ENCODE results near the gene FAXC.

Gene FAXC

DNA sequence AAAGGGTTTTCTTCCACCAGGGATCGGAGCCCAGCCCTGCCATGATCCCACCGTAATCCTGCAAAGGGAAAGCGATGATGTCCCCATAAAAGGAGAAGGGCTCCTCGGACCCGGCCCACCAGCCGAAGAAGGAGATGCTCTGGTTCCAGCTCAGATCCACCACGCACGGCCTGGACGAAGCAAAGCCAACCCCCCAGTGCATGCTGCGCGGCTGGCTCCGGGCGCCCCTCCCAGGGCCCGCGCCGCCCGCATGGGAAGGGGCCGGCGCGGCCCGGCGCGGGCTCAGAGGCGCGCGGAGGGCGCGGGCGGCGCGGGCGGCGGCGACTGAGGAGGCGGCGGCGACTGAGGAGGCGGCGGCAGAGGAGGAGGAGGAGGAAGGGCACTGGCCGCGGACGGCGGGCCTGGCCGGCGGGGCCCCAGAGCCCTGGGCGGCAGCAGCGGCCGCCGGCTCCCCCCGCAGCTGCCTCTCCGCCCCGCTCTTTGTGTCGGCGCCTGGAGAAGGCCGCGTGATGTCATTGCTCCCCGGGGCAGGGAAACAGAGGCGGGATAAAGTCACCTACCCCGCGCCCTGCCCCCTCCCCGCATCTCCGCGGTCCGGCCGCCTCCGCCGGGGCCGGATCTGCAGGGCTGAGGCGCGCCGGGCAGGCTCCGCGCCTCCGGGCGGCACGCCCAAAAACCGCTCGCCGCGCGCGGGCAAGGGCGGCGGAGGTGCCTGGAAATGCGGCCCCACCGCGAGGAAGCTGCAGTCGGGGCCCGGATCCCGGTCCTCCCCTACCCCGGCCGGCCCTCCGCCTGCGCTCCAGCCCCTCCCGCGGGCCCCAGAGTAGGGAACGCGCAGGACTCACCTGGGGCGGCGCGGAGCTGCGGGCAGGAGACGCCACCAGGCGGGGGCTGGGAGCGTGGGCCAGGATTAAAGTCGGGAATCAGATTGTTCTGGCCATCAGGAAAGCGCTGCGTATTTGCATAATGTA lies at the start of gene FAXC:
Gene FAXC (minus strand): TSS at position 504 of the 971 bp plus-strand sequence. CDS start 302 bp downstream, at position 202.
- no peak for DNase-seq (ENCODE audit: low read depth, low spot score)
- H3K27ac ChIP-seq: no peak within 1 kb of the TSS

DNA sequence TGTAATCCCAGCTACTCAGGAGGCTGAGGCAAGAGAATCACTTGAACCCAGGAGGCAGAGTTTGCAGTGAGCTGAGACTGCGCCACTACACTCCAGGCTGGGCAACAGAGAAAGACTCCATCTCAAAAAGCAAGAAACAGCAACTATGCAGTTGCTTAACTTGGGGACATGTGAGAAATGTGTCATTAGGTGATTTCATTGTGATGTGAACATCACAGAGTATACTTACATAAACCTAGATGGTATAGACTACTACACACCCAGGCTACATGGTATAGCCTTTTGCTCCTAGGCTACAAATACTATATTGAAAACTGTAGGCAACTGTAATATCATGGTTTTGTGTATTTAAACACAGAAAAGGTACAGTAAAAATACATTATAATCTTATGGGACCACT lies 47.8 kb upstream of the FAXC start:
- no peak for DNase-seq (ENCODE audit: low read depth, low spot score)
- no peak overlapping the region for H3K27ac ChIP-seq

DNA sequence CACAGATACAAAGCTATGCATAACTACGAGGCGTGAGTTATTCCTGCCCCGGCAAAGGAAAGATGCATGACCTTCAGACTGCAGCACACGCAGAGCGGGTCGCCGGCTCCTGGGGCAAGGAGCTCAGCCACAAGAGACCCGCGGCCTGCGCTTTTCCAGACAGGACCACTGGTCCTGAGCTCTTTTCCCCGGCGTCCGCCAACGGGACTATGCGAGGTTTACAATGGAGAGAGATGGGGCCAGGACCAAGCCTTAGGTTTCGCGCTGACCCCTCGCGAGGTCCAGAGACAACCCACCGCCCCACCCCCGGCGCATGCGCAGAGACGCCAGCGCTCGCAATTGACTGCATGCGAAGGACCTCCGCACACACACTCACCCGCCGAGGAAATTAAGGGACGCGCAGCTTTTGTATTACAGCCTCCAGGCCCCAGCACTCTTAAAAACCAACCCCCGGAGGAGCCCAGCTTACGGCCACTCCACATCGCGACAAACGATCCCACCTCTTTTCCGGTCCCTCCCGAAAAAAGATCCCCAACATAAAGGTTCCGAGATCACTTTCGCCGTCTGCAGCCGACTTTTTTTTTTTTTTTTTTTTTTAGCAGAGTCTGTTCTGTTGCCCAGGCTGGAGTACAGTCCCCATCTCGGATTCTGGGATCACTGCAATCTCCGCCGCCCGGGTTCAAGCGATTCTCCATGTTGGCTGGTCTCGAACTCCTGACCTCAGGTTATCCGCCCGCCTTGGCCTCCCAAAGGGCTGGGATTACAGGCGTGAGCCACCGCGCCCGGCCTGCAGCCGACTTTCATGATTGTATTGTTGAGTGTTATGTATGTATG lies 44.4 kb upstream of the FAXC start, which contains the start of gene COQ3:
Gene COQ3 (minus strand): TSS at position 498 of the 834 bp plus-strand sequence. CDS start 16 bp downstream, at position 482.
- peak within 1 kb of the TSS; percentile 72 for H3K27ac ChIP-seq
- no peak for DNase-seq (ENCODE audit: low read depth, low spot score)

- H3K27ac ChIP-seq: peak overlapping the region; percentile 72
- DNase-seq (ENCODE audit: low read depth, low spot score): no peak
These were observed 43.9 kb upstream of the FAXC start for GRCh38 chr6:99393366-99393697.

DNA sequence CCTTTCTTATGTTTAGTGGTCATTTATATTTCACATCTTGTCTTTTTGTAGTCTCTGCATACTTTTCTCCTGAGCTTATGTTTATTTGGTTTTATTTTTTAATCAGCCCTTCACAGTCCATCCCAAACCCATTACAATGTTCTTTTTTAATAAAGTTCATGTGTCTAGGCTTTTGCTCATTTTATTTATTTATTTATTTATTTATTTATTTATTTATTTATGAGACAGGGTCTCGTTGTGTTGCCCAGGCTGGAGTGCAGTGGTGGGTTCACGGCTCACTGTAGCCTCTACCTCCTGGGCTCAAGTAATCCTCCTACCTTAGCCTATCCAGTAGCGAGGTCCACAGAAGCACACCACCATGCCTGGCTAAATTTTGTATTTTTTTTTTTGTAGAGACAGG lies 41.4 kb upstream of the FAXC start:
- no peak for DNase-seq (ENCODE audit: low read depth, low spot score)
- no peak overlapping the region for H3K27ac ChIP-seq

GRCh38 chr6:99384507-99384906 lies 35.0 kb upstream of the FAXC start:
- H3K27ac ChIP-seq: no peak overlapping the region
- no peak for DNase-seq (ENCODE audit: low read depth, low spot score)

DNA sequence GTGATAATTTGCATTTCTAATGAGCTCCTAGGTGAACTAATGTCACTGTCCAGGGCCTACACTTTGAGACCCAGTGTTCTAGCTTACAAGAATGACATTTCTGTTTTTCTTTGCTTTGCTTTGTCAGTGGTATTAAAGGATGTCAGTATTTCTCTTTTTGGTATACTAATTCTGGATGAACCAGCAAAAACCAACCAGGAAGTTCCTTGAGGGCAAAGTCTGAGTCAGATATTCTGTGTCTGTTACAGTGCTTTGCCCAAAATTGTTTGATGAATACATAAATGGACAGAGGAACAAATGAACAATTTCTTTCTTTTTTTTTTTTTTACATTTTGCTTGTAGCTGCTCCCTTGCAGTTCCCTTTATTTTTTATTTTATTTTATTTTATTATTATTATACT lies 29.2 kb upstream of the FAXC start:
- no peak for DNase-seq (ENCODE audit: low read depth, low spot score)
- H3K27ac ChIP-seq: no peak overlapping the region

DNA sequence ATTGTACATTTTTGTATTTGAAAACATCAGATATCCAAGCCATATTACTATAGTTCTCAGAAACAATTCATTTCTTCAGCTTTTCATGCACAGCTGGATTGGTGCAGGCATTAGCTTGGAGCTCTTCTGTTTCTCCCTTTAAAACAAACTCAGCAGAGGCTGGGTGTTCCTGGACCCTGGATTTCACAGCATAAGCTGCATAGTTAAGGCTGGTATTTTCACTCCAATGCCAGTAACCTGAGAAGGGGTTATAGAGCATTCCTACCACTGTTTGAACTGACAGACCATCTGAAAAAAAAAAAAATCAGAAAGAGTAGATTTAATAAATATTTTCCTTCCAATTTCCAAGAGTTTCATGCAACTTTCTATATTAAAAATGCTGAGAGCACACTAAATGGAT lies 20.1 kb upstream of the FAXC start:
- no peak for DNase-seq (ENCODE audit: low read depth, low spot score)
- H3K27ac ChIP-seq: no peak overlapping the region

GRCh38 chr6:99366852-99367251 lies 17.4 kb upstream of the FAXC start:
- no peak for DNase-seq (ENCODE audit: low read depth, low spot score)
- H3K27ac ChIP-seq: no peak overlapping the region

- DNase-seq (ENCODE audit: low read depth, low spot score): no peak
These were observed 14.6 kb upstream of the FAXC start for GRCh38 chr6:99364026-99364425.

GRCh38 chr6:99362678-99363268 lies 13.3 kb upstream of the FAXC start:
- DNase-seq (ENCODE audit: low read depth, low spot score): no peak
- no peak overlapping the region for H3K27ac ChIP-seq

More at GRCh38 chr6:99364026-99364425, 14.6 kb upstream of the FAXC start:
- H3K27ac ChIP-seq: no peak overlapping the region

- no peak for DNase-seq (ENCODE audit: low read depth, low spot score)
- H3K27ac ChIP-seq: no peak overlapping the region
These were observed 10.3 kb upstream of the FAXC start for GRCh38 chr6:99359800-99360199.

DNA sequence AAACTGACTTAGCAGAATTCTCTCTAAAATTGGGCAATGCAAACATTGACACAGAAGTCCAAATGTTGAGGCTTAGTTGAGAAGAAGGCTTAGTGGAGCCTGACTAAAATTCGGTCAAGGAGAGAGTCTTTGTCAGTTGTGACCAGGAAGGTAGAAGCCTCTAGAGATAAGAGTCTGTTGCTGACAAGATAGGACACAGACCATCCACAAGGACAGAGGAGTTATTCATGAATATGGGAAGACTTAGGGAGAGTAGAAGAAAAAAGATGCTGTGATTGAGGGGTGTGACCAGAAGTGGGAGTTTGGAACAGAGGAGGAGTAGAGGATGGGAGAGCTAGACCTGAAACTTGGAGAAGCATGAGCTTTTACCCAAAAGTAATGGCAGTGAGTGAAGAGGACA lies 7.2 kb upstream of the FAXC start:
- DNase-seq (ENCODE audit: low read depth, low spot score): no peak
- H3K27ac ChIP-seq: no peak overlapping the region

DNA sequence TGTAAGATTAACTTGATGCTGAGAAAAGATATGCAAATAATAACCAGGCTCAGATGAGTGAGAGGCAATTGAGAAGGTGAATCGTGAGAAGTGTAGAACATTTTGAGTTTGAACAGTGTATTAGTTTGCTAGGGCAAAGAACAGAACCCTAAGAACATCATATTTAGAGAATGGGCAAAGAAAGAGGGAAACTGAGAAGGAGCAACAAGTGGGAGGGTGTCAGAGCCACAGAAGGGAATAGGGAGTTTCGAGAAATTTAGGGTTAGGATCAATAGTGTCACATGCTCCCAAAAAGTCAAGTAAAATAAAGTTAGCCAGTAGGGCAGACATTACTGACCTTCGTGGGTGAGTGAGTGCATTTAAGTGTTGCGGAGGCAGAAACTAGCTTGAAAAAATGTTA lies 5.5 kb upstream of the FAXC start:
- no peak for DNase-seq (ENCODE audit: low read depth, low spot score)
- H3K27ac ChIP-seq: no peak overlapping the region

DNA sequence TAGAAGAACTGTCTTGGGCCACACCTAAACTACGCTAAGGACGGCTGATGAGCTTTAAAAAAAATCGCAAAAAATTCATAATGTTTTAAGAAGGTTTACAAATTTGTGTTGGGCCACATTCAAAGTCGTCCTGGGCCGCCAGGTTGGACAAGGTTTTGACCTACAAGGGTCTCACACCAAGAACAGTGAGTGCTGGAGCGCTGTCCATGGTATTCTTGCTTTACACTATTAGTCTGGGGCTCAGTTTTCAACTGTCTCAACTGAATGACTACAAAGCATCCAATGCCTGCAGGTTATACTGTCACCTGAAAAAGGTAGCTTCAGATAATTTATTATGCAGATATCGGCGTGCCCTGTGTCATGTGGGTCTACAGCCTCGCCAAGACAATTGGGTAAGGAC lies 3.7 kb upstream of the FAXC start:
- DNase-seq (ENCODE audit: low read depth, low spot score): no peak

DNA sequence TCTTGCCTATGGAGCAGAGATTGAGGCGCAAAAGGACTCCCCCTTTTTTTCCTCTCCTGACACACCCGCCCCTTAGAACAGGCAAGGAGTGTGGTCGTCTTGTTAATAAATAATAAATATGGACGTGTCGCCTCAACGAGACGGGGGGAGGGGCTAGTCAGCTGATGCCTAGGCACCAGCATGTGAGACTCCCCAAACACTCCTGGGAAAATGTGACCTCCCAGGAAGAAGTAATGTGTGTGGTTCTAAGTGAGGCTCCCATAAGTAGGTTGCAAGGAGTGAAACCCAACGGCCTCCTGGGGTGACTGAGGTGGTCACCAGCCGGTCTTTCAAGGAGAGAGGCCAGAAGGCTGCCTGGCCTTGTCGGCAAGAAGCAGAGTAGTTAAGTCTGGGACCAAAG lies 1.1 kb upstream of the FAXC start:
- no peak for DNase-seq (ENCODE audit: low read depth, low spot score)
- no peak overlapping the region for H3K27ac ChIP-seq

More for the DNA sequence above, 3.7 kb upstream of the FAXC start:
- H3K27ac ChIP-seq: no peak overlapping the region

- no peak for DNase-seq (ENCODE audit: low read depth, low spot score)
- no peak overlapping the region for H3K27ac ChIP-seq
These were observed 945 bp downstream of the FAXC start for GRCh38 chr6:99348288-99349170.

GRCh38 chr6:99347804-99348203 lies 1.7 kb downstream of the FAXC start:
- no peak overlapping the region for H3K27ac ChIP-seq
- DNase-seq (ENCODE audit: low read depth, low spot score): no peak

- H3K27ac ChIP-seq: no peak overlapping the region
- DNase-seq (ENCODE audit: low read depth, low spot score): no peak
These were observed 2.9 kb downstream of the FAXC start for GRCh38 chr6:99346595-99346994.

DNA sequence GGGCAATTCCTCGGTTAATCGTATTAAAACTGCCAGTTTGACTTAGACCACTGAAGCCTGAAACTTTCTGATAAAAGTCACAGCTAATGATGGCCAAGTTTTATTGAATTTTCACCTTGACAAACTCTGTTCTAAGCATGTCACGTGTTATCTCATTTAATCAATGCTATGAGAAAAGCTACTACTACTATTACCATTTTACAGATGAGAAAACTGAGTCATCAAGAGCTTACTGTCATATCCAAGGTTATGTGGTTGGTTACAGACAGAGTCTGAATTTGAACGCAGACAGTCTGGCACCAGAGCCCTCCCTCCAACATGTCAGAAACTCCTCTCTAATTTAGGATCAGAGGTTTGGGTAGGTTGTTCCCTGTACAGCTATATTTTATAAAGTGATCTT lies 4.3 kb downstream of the FAXC start:
- no peak overlapping the region for H3K27ac ChIP-seq
- DNase-seq (ENCODE audit: low read depth, low spot score): no peak

All from epithelial cell of prostate (primary cell).